ENCODE results near the gene NEGR1.

NEGR1 gene

DNA sequence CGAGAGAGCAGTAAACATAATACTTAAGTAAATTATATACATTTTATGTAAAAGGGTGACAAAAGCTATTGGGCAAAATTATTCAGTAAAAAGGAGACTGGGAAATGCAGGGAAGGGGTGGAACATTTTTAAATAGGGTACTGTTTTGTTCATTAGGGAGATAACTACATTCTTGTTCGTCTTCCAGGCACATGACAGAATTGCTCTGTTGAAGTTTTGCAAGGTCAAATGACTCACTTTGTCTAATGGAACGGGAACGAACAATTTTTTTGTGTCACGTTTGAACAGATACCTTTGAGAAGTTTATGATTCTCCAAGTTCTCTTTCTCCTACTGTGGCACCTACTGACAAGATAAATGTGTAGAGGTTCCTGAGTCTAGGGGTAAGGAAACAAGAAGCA is 819.2 kb downstream of the NEGR1 start:
- no peak for DNase-seq (ENCODE audit: low read depth)

DNA sequence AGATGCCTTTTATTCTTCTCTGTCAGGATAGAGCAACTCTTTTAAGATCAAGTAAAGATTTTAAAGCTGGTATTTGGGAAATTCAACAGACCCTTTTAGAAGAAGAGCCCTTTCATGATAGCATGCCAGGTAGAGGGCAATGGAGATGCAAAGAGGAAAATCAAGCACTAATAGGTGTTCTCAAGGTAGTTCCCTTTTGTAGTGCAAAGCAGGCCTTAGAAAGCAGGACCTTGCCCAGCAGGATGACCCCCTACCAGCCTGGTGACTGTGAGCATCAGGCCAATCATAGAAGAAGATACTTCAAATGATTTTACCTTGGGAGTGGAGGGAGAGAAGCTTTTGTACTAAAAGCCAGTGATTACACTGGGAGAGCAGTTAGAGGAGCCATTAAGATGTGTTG is 820.1 kb downstream of the NEGR1 start:
- DNase-seq (ENCODE audit: low read depth), result no peak

DNA sequence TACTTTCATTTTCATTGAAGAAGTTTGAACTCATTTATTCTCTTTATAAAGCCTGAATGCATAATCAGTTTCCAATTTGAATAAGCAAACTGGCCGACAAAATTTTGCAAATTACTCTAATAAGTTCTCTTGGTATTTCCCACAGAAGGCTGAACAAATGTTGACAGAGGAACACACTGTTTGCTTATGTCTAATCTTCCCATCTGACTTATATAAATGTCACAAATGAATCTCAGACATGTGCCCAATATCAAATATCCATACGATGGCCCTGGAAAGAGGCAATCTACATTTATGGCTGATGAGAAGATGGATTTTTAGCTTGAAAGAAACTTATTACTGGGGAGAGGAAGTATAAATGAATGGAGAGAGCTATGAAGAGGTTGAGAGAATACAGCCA is 820.9 kb downstream of the NEGR1 start:
- no peak for DNase-seq (ENCODE audit: low read depth)

DNA sequence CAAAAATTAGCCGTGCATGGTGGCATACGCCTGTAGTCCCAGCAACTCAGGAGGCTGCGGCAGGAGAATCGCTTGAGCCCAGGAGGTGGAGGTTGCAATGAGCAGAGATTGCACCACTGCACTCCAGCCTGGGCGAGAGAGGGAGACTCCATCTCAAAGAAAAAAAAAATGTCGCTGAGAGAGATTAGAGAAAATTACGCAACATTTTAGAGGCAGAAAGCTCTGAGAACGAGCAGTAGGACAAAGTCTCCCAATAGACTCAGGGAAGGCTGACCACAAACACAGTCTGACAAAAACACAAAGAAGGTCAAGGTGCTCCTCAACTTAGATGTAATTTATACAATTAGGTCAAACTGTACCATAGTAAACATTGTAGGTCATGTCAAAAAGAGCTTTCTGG is 833.9 kb downstream of the NEGR1 start:
- DNase-seq (ENCODE audit: low read depth), result no peak

DNA sequence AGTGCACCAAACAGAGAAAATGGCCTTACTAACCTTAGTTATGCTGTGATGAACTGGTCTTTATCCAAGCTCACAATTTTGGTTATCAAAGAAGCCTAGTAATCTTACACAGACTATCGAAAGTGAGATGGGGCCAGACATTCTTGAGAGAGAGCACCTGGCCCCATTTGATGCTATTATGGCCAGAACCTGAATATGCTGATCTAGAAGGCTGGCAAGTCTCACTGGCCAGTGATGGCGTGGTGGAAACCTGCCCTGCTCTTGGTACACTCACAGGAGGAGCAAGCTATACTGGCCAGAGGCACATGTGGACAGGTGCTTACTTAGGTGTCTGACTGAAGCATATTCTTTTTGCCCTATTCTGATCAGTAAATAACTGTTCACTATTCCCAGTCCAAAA is 843.7 kb downstream of the NEGR1 start:
- DNase-seq (ENCODE audit: low read depth), result no peak

DNA sequence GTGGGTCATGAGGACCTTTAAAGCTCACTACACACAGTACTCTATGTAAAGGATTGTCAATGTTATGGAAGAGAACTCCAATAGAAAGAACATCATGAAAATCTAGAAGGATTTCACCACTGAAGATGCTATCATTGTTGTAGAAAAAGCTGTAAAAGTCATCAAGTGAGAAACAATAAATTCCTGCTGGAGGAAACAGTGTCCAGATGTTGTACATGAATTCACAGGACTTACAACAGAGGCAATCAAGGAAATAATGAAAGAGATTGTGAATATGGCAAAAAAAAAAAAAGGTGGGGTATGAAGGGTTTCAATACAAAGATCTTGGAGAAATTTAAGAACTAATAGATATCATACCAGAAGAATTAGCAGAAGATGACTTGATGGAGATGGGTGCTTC is 846.4 kb downstream of the NEGR1 start:
- no peak for DNase-seq (ENCODE audit: low read depth)

DNA sequence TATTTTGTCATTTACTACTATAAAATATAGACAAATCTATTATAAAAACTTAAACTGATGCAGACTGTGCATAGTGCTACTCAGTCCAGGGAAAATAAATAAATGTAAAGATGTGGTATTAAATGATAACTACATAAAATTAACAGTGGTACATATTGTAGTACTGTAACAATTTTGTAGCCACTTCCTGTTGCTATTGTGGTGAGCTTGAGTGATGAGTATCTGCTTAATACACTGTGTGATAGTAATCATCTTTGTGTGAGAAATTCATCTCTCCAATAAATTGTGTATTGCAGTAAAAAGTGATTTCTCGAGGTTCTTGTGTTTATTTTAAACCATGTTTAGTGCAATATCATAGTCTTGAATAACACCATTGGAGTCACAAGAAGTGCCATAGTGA is 848.1 kb downstream of the NEGR1 start:
- DNase-seq (ENCODE audit: low read depth), result no peak

DNA sequence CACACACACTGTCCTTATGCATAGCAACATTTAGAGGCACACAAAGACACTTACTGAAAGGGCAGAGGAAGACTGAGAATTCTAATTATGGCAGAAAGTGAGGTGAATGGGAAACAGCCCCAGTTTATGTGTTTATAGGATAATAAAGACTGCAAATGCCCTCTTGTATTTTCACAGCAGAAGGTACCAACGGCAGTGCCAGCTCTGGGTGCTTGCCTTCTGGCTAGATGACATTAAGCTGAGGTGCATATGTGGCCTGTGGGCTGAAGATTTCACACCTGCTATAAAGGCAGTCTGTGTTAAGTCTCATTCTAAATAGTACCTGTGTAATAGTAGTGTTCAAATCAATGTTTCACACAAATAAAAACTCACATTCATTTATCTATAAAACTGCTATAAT is 854.3 kb downstream of the NEGR1 start:
- no peak for DNase-seq (ENCODE audit: low read depth)

DNA sequence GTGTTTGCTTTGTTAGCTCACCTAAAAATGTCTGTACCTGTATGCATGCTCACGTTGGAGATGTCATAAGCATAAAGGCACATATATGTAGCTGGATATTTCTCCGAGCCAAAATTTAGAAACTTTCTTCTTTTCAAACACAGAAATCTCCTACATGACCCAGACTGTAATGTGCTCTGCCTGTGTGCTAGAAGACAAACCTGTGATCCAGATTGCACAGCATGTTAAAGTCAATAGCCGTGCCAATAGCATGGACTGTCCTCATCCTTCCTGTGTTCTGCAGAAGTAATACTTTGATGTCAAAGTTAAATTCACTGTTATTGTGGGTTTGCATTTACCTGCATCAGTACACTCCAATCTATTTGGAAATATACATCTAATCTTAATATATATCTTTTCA is 855.3 kb downstream of the NEGR1 start:
- no peak for DNase-seq (ENCODE audit: low read depth)

DNA sequence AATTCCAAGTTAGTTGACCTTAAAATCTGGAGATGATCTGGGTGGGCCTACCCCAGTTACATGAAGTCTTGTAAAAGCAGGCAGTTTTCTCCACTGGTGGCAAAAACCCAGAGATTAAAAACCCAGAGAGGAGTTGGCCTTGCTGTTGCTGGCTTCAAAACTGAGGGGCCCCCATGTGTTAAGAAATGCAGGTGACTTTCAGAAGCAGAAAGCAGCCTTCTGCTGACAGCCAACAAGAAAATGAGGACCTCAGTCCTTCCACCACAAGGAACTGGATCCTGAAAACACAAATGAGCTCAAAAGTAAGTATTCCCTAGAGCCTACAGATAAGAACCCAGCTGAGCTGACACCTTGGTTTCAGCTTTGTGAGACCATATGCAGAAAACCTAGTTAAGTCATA is 857.8 kb downstream of the NEGR1 start:
- DNase-seq (ENCODE audit: low read depth), result no peak

DNA sequence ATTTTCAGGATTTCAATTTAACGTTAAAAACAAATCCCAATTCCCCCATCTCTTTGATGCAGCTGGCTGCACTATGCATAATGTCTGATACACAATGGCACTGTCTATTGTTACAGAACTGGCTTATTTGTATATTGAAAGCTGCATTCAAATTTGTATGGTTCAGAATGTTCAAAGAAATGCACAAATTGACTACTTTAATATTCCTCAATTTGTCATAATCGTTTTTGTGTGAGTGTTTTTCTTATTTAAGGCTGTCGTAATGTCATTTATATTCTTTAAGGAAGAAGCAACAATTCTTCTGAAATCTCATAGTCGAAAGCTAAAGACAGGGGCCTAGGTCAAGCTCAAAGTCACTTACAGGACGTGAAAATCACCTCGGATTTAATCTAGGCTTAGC is 860.1 kb downstream of the NEGR1 start:
- DNase-seq (ENCODE audit: low read depth), result no peak

DNA sequence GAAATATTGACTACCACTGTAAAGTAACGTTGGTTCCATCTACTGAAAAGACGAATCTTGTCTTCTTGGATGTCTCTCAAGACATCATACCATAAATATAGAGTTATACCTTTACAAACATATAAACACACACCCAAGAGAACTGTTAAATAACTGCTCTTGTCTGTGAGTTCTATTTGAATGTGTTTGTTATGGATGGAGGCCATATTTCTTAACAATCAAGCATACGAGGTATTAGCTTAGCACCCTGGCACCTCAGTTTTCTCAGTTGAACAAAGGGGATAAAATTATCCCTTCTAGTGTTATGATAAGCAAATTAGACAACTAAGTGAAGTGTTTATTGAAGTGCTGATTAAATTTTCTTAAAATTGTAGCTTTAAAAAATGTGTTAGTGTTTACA is 864.9 kb downstream of the NEGR1 start:
- DNase-seq (ENCODE audit: low read depth), result no peak

DNA sequence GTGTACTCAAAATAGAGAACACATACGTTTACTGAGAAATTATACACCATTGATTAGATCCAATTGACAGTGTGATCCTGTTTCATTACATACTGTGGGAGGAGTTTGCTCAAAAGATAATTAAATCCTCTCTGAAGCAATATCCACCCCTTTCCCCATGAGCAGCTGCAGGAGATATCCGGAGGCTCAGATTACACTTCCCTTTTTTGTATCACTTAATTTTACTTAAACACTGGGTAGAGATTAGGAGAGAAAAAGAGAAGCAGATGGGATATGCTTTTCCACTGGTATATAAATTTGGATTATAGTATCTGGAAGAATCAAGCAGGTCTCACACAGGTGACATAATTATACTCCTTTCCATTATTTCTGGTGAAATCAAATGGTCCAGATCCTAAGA is 868.2 kb downstream of the NEGR1 start:
- DNase-seq (ENCODE audit: low read depth), result no peak

DNA sequence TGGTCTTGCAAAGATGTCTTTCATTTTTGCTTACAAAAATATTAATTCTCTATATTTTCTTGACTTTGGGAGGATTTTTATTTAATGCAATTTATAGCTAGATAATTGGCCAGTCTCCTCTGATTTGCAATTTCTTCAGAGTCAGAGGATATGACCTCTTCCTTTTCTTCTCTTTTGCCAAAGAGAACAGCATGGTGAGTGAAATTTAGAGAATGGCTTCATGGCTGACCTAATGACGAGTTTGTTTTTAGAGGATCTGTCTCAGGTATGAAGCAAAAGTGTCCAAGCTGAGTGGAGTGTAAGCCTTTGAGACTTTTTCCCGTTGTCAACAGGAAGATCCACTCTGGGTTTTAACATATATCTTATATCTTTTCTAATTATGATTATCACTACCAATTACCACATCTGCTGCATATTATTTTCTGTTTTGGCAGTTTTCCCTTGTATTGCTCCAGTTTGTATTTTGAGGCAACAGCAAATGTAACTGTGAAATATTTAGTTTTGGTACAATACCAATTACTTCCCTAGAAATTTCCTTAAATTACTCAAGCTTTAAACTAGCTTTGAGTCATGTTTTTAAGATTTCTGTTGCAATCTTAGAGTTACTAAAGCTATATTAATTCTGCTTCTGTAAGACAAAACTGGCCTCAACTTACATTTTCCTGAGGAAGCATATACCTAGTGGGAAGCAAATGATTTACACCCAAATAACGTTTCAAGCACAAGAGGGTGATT is 868.7 kb downstream of the NEGR1 start:
- no peak for DNase-seq (ENCODE audit: low read depth)

DNA sequence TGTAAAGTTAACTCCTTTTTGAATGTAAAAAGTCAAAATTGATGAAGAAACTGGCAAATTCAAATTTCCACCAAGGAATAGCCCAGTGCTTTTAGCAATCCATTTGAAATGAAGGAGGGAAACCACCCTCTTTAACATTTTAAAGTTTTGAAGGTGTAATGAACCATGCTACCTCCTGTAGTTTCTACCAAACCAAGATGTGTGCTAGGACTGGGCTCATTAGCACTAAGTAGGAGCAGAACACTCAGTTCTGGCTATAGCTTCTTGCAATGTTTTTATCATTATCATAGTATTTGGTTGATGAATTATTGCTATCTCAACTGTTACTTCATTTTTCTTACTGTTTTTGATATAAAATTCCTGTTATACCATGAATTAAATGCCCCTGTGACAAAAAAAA is 882.3 kb downstream of the NEGR1 start:
- DNase-seq (ENCODE audit: low read depth), result no peak

DNA sequence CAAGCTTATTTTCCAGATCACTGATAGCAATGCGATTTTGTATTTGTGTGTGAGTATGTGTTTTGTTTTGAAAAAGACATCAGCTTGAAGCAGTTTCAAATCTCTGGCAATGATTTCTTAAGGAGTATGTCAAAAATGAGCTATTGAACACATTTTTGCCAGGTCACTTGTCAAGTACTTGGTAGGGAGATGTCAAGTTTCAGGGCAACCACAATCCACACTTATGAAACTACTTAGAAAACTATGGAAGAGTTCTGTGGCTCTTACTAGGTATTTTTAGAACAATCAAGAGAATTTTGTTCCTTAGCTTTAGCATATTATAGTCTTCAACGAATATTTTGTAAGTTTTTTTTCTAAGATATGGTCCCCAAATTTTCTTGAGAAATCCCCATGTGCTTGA is 882.7 kb downstream of the NEGR1 start:
- no peak for DNase-seq (ENCODE audit: low read depth)

DNA sequence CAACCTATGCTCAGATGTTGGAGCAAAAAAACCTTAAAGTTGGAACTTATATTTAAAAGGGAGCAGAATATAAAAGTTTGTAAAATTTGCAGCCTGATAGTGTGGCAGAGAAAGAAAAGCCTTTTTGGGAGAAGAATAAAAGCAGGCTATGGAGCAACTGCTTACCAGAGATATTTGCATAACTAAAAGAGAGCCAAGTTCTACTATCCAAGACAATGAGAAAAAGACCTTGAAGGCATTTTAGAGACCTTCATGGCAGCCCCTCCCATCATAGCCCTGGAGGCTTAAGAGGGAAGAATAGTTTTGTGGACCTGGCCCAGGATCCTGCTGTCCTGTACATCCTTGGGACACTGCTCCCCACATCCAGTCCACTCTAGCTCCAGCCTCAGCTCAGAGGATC is 889.0 kb downstream of the NEGR1 start:
- DNase-seq (ENCODE audit: low read depth), result no peak

DNA sequence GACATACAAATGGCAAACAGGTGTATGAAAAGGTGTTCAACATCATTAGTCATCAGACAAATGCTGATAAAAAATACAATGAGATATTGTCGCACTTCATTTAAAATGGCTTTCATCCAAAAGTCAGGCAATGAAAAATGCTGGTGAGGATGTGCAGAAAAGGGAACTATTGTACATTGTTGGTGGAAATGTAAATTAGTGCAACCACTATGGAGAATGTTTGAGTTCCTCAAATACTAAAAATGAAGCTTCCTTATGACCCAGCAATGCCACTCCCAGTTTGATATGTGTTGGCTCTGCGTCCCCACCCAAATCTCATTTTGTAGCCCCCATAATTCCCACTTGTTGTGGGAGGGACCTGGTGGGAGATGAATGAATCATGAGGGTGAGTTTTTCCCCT is 891.8 kb downstream of the NEGR1 start:
- DNase-seq (ENCODE audit: low read depth), result no peak

DNA sequence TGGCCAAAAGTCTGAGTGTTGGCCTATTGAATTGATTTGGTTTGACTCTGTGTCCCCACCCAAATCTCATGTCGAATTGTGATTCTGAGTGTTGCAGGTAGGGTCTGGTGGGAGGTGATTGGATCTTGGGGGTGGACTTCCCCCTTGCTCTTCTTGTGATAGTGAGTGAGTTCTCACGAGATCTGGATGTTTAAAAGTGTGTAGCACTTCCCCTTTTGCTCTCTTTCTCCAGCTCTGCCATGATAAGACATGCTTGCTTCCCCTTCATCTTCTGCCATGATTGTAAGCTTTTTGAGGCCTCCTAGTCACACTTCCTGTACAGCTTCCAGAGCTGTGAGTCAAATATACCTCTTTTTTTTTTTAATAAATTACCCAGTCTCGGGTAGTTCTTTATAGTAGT is 904.5 kb downstream of the NEGR1 start:
- DNase-seq (ENCODE audit: low read depth), result no peak

DNA sequence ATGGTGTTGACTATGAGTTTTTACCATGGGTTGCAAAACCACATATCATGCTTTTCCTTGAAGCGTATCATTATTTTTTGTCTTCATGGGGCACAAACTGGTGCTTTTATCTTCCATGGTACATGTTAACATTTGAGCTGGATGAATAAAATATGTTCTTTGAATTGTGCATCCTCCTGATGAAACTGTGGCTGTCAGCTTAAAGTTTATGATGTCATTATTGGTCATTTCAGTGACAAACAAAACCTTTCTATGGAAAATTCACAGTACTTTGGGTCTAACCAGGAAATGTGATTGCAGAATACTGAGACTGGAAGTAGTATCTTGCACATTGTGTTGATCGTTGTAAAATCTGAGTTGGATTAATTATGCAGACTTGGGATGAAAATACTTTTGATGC is 909.8 kb downstream of the NEGR1 start:
- DNase-seq (ENCODE audit: low read depth), result no peak

DNA sequence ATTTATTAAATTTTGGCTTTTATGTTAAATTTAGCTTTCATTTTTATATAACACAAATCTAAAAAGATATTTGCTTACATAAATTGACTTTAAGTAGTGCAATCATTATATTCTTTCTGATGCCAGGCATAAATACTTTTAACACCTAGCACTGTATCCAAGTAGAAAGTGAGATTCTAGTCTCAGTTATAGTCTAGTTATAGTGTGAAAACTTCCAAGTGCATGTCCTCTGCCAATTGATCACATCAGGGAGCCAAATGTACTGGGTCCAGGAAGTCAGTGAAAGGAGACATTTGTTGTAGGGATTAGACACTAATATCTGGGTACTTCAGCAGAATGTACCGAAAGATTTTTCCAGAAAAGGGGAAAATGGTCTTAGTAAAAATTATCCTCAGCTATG is 910.8 kb downstream of the NEGR1 start:
- DNase-seq (ENCODE audit: low read depth), result no peak

DNA sequence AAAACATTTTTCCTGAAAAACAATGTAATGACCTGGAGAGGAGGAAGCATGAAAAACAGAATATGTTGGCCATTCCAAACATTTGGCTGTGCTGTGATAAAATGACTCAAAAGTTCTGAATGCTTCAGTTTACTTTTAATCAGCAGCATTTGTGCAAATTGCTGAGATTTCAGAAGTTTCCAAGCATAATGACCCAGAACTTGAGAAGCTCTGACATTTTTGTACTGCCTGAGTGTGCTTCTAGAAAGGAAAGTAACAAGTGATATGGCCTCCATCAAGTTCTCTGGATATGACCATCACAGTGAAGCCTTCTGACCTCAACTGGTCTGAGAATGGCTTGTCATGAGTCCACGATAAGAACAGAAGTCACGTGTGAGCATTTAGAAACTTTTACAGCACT is 918.1 kb downstream of the NEGR1 start:
- DNase-seq (ENCODE audit: low read depth), result no peak

DNA sequence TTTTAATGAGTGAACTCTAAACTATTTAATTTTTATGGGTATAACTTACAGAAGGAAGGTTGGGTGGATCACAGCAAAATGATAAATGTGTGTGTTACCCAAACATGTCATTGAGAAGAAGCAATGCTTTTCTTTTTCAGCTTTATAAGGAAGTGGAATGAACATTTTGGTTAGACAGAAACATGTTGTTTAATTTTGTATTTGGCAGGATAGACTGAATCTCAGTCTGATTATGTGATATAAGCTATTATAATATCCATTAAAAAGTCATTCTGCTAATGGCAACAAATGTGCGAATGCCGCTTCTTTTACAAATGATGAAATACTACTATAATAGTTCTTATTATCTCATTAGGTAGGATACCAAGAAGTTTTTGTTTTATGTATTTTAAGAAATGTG is 919.6 kb downstream of the NEGR1 start:
- no peak for DNase-seq (ENCODE audit: low read depth)

DNA sequence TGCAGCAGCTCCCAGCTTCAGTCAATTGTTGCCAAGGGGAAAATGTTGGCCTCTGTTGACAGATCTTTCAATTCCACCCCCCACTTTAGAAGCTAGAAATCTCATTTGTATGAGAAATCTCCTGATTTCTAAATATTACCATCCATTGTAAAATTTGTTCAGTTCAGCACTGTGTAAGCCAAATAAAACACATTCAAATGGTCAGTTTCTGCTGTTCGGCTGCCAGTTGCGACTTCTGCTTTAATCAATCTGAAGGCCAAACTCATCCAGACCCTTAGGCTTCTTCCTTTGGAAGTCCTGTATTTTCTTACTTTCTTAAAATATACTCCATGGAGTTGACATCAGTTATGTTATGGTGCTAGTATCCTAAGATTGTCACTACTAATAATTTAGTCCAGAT is 920.3 kb downstream of the NEGR1 start:
- DNase-seq (ENCODE audit: low read depth), result no peak

DNA sequence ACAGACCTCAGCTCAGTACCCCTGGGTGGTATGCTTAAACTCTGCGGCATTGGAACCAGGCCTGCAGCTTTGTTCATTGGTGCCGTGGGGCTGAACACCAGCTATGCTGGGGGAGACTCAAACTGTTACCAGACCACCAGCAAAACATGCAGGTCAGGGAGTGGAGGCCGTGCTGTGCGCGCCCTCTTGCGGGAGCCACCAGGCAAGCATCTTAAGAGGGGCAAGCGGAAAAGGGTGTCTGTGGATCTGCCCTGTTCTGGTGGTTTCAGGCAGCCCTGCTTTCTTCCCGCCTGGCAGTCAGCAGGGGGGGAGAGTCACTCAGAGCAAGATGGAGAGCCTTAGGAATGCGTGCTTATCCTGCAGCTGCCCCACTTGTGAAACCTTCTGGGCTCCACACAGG is 924.6 kb downstream of the NEGR1 start:
- DNase-seq (ENCODE audit: low read depth), result no peak
